Left lung (tissue), 14 donors: Measurements from ENCODE around the gene HYPK. TPM values are rescaled to one million over a fixed set of nuclear protein-coding genes. Genes with fewer than 3 reads are reported as not detected.

Experiments
- ATAC-seq: fragments of 200-7000 bp; cut with Tn5 transposase; one replicate; pipeline ENCODE4 v1.9.1; 2020; ENCODE audit warnings: moderate library complexity
- DNase-seq, 4 donors: peaks; one replicate each; pipeline ENCODE4 v3.0.0-alpha.2; 2013 to 2020
- H3K27ac ChIP-seq, 2 donors: fragments of 200-600 bp; sonication (generic) in 1 of 2; one replicate each; pipeline versions ENCODE4 v1.5.0 to v1.8.0; 2020 to 2021
- H3K27me3 ChIP-seq, 2 donors: fragments of 200-600 bp; sonication (generic) in 1 of 2; one replicate each; pipeline versions ENCODE4 v1.5.0 to v1.8.0; 2020 to 2021
- H3K36me3 ChIP-seq, 2 donors: fragments of 200-600 bp; sonication (generic) in 1 of 2; one replicate each; pipeline versions ENCODE4 v1.5.0 to v1.8.0; 2020 to 2021
- H3K4me1 ChIP-seq, 2 donors: fragments of 200-600 bp; one replicate each; pipeline ENCODE4 v1.8.0; 2021
- H3K4me3 ChIP-seq, 2 donors: fragments of 200-600 bp; sonication (generic) in 1 of 2; one replicate each; pipeline versions ENCODE4 v1.5.0 to v1.8.0; 2020 to 2021; ENCODE audit warnings: mild to moderate bottlenecking in 1 of 2
- H3K9me3 ChIP-seq, 2 donors: fragments of 200-600 bp; sonication (generic) in 1 of 2; one replicate each; pipeline versions ENCODE4 v1.5.0 to v1.8.0; 2020 to 2021
- CTCF ChIP-seq, 2 donors: fragments of 200-600 bp; sonication (generic) in 1 of 2; IDR thresholded peaks; one replicate each; pipeline versions ENCODE4 v1.5.0 to v1.8.0; 2021; ENCODE audit warnings: antibody characterized with exemption in 2 of 2
- intact Hi-C, 2 donors: fragments of 100-400 bp; cut with DNase I; formaldehyde crosslinking; loops; one replicate each; pipeline versions ENCODE4 v1.11.2 to v1.14.2; 2022
- long read RNA-seq, 12 donors: library from polyadenylated mRNA in 2 of 12; unstranded in 2 of 12; transcript quantifications; one replicate each; pipeline ENCODE4 v2.0.0 and lab custom pipeline, GENCODE V29; 2019 to 2026
- polyA plus RNA-seq, 6 donors: library from polyadenylated mRNA; unstranded; fragments of 120-200 nt; gene quantifications; one replicate each; pipeline ENCODE4 v1.2.1, GENCODE V29; 2013; ENCODE audit not compliant: insufficient read length in 6 of 6
- total RNA-seq, 2 donors: library from RNA; stranded (reverse); fragmentation: NEBNext Ultra II Directional; extraction: Animal tissue kit (Norgen Biotek cat#: 25700); gene quantifications; one replicate each; pipeline ENCODE4 v1.2.1, GENCODE V29; 2021
- donor health status: DM: no; HTN: yes; CAD: no.
- donor health status: DM: no; HTN: no; CAD: no.

HYPK gene
- total RNA-seq: 10 to 100 TPM in 1 of 2 donors, 1 to 10 TPM in 1; 9.2 to 14.1 TPM
- 10 to 100 TPM; 11.7 to 28.1 (median 17.6) TPM for polyA plus RNA-seq
- long read RNA-seq, donor 1, transcript HYPK-202 (4 exons, 1,051 nt): major isoform, 87 of 88 reads
- long read RNA-seq, donor 1, partial matches to known transcripts: 0 of 88 reads
- long read RNA-seq, donor 1, other reads (novel, unspliced or antisense): 0 of 88 reads
- long read RNA-seq, donor 2, transcript HYPK-205 (2 exons, 933 nt): minor isoform, 5 of 63 reads
- long read RNA-seq, donor 2, transcript HYPK-202 (4 exons, 1,051 nt): major isoform, 58 of 63 reads
- long read RNA-seq, donor 2, partial matches to known transcripts: 0 of 63 reads
- long read RNA-seq, donor 2, other reads (novel, unspliced or antisense): 0 of 63 reads
- long read RNA-seq, donor 3, full-length matches to known transcripts: 67 of 67 reads
- long read RNA-seq, donor 3, partial matches to known transcripts: 0 of 67 reads
- long read RNA-seq, donor 3, other reads (novel, unspliced or antisense): 0 of 67 reads
- long read RNA-seq, donor 4, transcript HYPK-202 (4 exons, 1,051 nt): major isoform, 86 of 88 reads
- long read RNA-seq, donor 4, partial matches to known transcripts: 0 of 88 reads
- long read RNA-seq, donor 4, other reads (novel, unspliced or antisense): 0 of 88 reads
- long read RNA-seq, donor 5, full-length matches to known transcripts: 67 of 67 reads
- long read RNA-seq, donor 5, partial matches to known transcripts: 0 of 67 reads
- long read RNA-seq, donor 5, other reads (novel, unspliced or antisense): 0 of 67 reads
- long read RNA-seq, donor 6, transcript HYPK-202 (4 exons, 1,051 nt): major isoform, 47 of 51 reads
- long read RNA-seq, donor 6, partial matches to known transcripts: 0 of 51 reads
- long read RNA-seq, donor 6, other reads (novel, unspliced or antisense): 0 of 51 reads
- long read RNA-seq, donor 7, full-length matches to known transcripts: 37 of 37 reads
- long read RNA-seq, donor 7, partial matches to known transcripts: 0 of 37 reads
- long read RNA-seq, donor 7, other reads (novel, unspliced or antisense): 0 of 37 reads
- long read RNA-seq, donor 8, full-length matches to known transcripts: 64 of 64 reads
- long read RNA-seq, donor 8, partial matches to known transcripts: 0 of 64 reads
- long read RNA-seq, donor 8, other reads (novel, unspliced or antisense): 0 of 64 reads
- long read RNA-seq, donor 9: 0 reads
- long read RNA-seq, donor 10, transcript HYPK-202 (4 exons, 1,051 nt): major isoform, 72 of 74 reads
- long read RNA-seq, donor 10, partial matches to known transcripts: 0 of 74 reads
- long read RNA-seq, donor 10, other reads (novel, unspliced or antisense): 2 of 74 reads
- long read RNA-seq, donor 11: 0 reads
- long read RNA-seq, donor 12, full-length matches to known transcripts: 43 of 43 reads
- long read RNA-seq, donor 12, partial matches to known transcripts: 0 of 43 reads
- long read RNA-seq, donor 12, other reads (novel, unspliced or antisense): 0 of 43 reads

- H3K4me3 ChIP-seq: peak within 1 kb of the TSS; percentile 86
- ATAC-seq (peak; percentile 94), DNase-seq (peak; percentile 89 to 97 (median 95))
- TF ChIP-seq CTCF (IDR thresholded peaks at IDR 0.05): no peak
- peak within 1 kb of the TSS; percentile 81 to 97 for H3K27ac ChIP-seq
- peaks cover 0 to 69% of the 10 kb centered on the region in 2 donors for H3K36me3 ChIP-seq
- H3K9me3 ChIP-seq: no peaks in the 10 kb centered on the region
- intact Hi-C loops: no loop called here
- H3K27me3 ChIP-seq: no peaks in the 10 kb centered on the region
- peaks cover 12 to 46% of the 10 kb centered on the region in 2 donors for H3K4me1 ChIP-seq
Observed at GRCh38 chr15:43800286-43801141, at the start of gene HYPK. Gene HYPK (plus strand): TSS chr15:43800599. CDS start chr15:43800623, 24 bp downstream.

GRCh38 chr15:43751885-43752284, 48.5 kb upstream of the HYPK start:
- no peaks in the 10 kb centered on the region for H3K9me3 ChIP-seq
- no peak for TF ChIP-seq CTCF (IDR thresholded peaks at IDR 0.05)
- H3K4me1 ChIP-seq: peaks cover 25 to 62% of the 10 kb centered on the region in 2 donors
- no peak for DNase-seq
- ATAC-seq: no peak
- intact Hi-C loops: no loop called here
- H3K27me3 ChIP-seq: no peaks in the 10 kb centered on the region
- H3K27ac ChIP-seq: no peak overlapping the region
- no peak overlapping the region for H3K4me3 ChIP-seq
- peaks cover 4 to 49% of the 10 kb centered on the region in 2 donors for H3K36me3 ChIP-seq

- Histone ChIP-seq H3K4me1 (no peaks in the 10 kb centered on the region), H3K4me3 (no peak overlapping the region), H3K27ac (no peak overlapping the region), H3K9me3 (no peaks in the 10 kb centered on the region), H3K36me3 (peaks cover 0 to 100% of the 10 kb centered on the region in 2 donors), H3K27me3 (no peaks in the 10 kb centered on the region)
- no peak for TF ChIP-seq CTCF (IDR thresholded peaks at IDR 0.05)
- intact Hi-C loops: no loop called here
- no peak for DNase-seq
- ATAC-seq: no peak
Observed at GRCh38 chr15:43762824-43763223, 37.6 kb upstream of the HYPK start.

GRCh38 chr15:43763819-43764446, 36.5 kb upstream of the HYPK start:
- no peaks in the 10 kb centered on the region for H3K4me1 ChIP-seq
- peaks cover 0 to 100% of the 10 kb centered on the region in 2 donors for H3K36me3 ChIP-seq
- no peak overlapping the region for H3K27ac ChIP-seq
- no peak overlapping the region for H3K4me3 ChIP-seq
- intact Hi-C loops: no loop called here
- TF ChIP-seq CTCF (IDR thresholded peaks at IDR 0.05): no peak
- H3K27me3 ChIP-seq: no peaks in the 10 kb centered on the region
- ATAC-seq: no peak
- DNase-seq: no peak
- no peaks in the 10 kb centered on the region for H3K9me3 ChIP-seq
